Heart right ventricle (tissue), 16 donors: ENCODE measurements around the gene BCOR. TPM values are rescaled to one million over a fixed set of nuclear protein-coding genes. Genes with fewer than 3 reads are reported as not detected.

ENCODE experiments used
- ATAC-seq, 8 donors: fragments of 200-7000 bp; cut with Tn5 transposase; one replicate each; pipeline ENCODE4 v1.9.1; 2020; ENCODE audit warnings: mild to moderate bottlenecking in 8 of 8, moderate library complexity in 8 of 8, moderate number of reproducible peaks in 1 of 8
- DNase-seq, 2 donors: peaks; one replicate each; pipeline ENCODE4 v3.0.0-alpha.2; 2020
- H3K27ac ChIP-seq, 10 donors: fragments of 200-600 bp; sonication (generic) in 2 of 10; one replicate each; pipeline versions ENCODE4 v1.5.0 to v1.8.0; 2020 to 2022; ENCODE audit warnings: mild to moderate bottlenecking in 3 of 10
- H3K27me3 ChIP-seq, 7 donors: fragments of 200-600 bp; one replicate each; pipeline ENCODE4 v1.8.0; 2021 to 2022; ENCODE audit warnings: mild to moderate bottlenecking in 2 of 7
- H3K36me3 ChIP-seq, 9 donors: fragments of 200-600 bp; sonication (generic) in 1 of 9; one replicate each; pipeline versions ENCODE4 v1.5.0 to v1.8.0; 2020 to 2022; ENCODE audit warnings: mild to moderate bottlenecking in 2 of 9
- H3K4me1 ChIP-seq, 9 donors: fragments of 200-600 bp; sonication (generic) in 1 of 9; one replicate each; pipeline versions ENCODE4 v1.5.0 to v1.8.0; 2020 to 2022; ENCODE audit warnings: mild to moderate bottlenecking in 4 of 9
- H3K4me3 ChIP-seq, 10 donors: fragments of 200-600 bp; sonication (generic) in 2 of 10; one replicate each; pipeline versions ENCODE4 v1.5.0 to v1.8.0; 2020 to 2022; ENCODE audit warnings: mild to moderate bottlenecking in 7 of 10, moderate library complexity in 2 of 10
- H3K9me3 ChIP-seq, 11 donors: fragments of 200-600 bp in 10 of 11; sonication (generic) in 2 of 11; one replicate each; pipeline versions ENCODE4 v1.5.0 to v1.8.0; 2013 to 2022; ENCODE audit warnings: mild to moderate bottlenecking in 2 of 11, control low read depth in 1 of 11, moderate library complexity in 1 of 11
- WGBS, 2 donors: extraction: QIAGEN DNeasy Blood & Tissue Kit; methylation state at CpG; one replicate each; pipeline ENCODE4 v1.1.7; 2013; ENCODE audit warnings: inconsistent platforms in 1 of 2; 5-methylcytosine and 5-hydroxymethylcytosine counted together
- intact Hi-C, 10 donors: fragments of 100-400 bp; cut with DNase I; formaldehyde crosslinking; loops; one replicate each; pipeline versions ENCODE4 v1.11.1 to v1.14.2; 2022
- polyA plus RNA-seq, 2 donors: library from polyadenylated mRNA; stranded (reverse); fragments of 200-250 nt; gene quantifications; one replicate each; pipeline ENCODE4 v1.2.3, GENCODE V29; 2013
- total RNA-seq, 10 donors: library from RNA; stranded (reverse); fragmentation: NEBNext Ultra II Directional in 3 of 10; extraction: Animal tissue kit (Norgen Biotek cat#: 25700) in 3 of 10; gene quantifications; one replicate each; pipeline versions ENCODE4 v1.2.1 to v1.2.4, GENCODE V29; 2021 to 2023
- TF ChIP-seq, protein P1 (sequence below), 9 donors: fragments of 200-600 bp; sonication (generic) in 2 of 9; IDR thresholded peaks; one replicate each; pipeline versions ENCODE4 v1.5.0 to v1.8.0; 2021 to 2022; ENCODE audit warnings: antibody characterized with exemption in 9 of 9, mild to moderate bottlenecking in 5 of 9, moderate library complexity in 1 of 9
- donor health status: Arrhythmogenic right ventricular cardiomyopathy.
- donor health status: ischemic (EF 13 %, LVEDD 7.1; RV severe dilation, severe dysfunction).
- donor health status: healthy with polysubstance abuse.
- donor health status: DM: no; HTN: yes; CAD: no.
- donor health status: DM: no; HTN: no; CAD: no.
- donor health status: ischemic (EF 25% LVEDD 6.9; RV normal size, moderate dysfunction).
- donor health status: ischemic (EF 25% LVEDD 5.7; RV mildly dilated, moderate dysfunction).
- donor health status: healthy.
- donor health status: DM: yes; HTN: yes; CAD: no.
- donor health status: Ischemic cardiomyopathy.
- donor health status: ischemic (EF 35%, LVEDD 5.7; RV mildly dilated, moderate dysfunction).
- donor health status: nonischemic (EF 11% LVEDD 7.7; RV severe dilation, severe dysfunction).
- donor health status: DM: yes; HTN: yes; CAD: no.
- donor health status: PGD.
- donor health status: ischemic (EF 29% LVEDD 5.4; RV normal size, mild dysfunction).
- donor health status: nonischemic (EF 23%, LVEDD 6.1; RV moderate dilation, normal function).

BCOR gene
- total and polyA plus RNA-seq, 12 donors: 9.1 to 27.2 (median 19.2) TPM

DNA sequence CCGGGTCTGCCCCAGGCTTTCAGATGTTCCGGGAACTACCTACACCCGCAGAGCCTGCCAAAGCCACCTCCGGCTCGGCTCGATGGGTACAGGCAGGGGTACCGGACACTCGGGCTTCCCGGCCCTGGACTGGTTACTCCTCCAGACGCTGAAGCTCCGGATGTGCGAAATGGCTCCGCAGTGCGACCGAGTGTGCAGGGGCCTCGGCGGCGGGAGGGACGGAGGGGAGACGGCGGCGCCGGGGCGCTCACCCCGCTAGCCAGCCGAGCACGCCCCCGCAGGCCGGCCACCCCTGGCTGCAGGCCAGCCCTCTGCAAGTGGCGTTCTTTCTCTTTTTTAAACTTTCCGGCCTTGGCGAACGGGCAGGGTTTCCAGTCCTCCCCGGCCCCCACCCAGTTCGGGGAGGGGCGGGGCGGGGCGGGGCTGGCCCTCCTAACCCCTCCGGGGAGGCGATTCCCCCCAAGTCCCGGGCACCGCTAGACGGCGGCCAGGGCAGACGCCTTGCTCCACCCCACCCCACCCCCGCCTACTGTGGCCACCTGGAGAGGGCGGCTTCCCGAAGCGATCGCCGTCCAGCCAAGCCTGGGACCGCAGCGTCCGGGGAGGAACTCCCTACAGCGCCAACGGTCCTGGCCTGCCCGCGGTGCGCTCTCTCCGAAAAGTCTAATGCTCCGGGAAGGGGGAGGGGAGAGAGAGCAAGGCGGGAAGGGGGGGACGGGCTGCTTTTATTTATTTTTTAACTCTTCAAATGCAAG, 7.5 kb downstream of the BCOR start:
- intact Hi-C loops: loop anchor here in 6 of 10 donors (5.0 to 10.0 kb wide), 7 partner anchors 75 to 615 kb away; no protein-coding TSS in a partner anchor
- DNase-seq: peak; percentile 38 to 49

DNA sequence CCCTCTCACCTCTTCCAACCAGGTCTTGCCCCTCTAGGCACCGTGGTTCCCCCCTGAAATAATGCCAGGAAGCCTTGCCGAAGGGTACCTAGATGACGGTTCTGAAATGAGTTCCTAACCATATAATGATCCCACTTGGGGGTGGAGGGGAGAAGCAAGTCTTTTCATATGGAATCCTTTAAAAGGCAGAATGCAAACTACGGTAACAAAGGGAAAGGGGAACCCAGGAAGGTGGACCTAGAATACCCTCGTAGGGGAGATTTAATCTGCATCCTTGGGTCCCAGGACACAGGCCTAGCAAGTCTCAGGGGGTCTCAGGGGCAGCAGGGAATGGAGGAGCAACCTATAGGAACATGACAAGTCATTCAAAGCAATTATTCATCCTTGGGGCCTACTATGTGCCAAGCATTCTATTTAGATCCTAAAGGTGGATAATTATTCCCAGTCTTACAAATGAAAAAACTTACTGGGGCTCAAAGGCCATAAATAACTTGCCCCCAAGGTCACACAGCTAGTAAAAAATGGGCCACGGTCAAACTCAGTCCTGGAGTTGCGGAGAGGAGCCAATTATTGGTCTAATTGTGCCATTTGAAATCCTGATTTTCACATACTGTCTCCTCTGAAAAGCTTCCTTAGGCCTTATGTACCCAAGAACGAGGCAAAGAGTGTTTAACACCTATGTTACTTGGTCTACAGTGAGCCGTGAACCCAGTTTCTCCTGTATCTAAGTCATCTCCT, 8.8 kb downstream of the BCOR start:
- 74 to 77% methylated on average over 9 of the region's 9 CpGs for WGBS, 2 donors
- Histone ChIP-seq H3K4me3 (no peak overlapping the region), H3K27me3 (peaks cover 0 to 100% (median 0%) of the 10 kb centered on the region in 7 donors), H3K27ac (peak overlapping the region in 1 of 10 donors; percentile 70), H3K36me3 (no peaks in the 10 kb centered on the region), H3K9me3 (no peaks in the 10 kb centered on the region), H3K4me1 (peaks cover 0 to 77% (median 45%) of the 10 kb centered on the region in 9 donors)
- TF ChIP-seq, protein P1, sequence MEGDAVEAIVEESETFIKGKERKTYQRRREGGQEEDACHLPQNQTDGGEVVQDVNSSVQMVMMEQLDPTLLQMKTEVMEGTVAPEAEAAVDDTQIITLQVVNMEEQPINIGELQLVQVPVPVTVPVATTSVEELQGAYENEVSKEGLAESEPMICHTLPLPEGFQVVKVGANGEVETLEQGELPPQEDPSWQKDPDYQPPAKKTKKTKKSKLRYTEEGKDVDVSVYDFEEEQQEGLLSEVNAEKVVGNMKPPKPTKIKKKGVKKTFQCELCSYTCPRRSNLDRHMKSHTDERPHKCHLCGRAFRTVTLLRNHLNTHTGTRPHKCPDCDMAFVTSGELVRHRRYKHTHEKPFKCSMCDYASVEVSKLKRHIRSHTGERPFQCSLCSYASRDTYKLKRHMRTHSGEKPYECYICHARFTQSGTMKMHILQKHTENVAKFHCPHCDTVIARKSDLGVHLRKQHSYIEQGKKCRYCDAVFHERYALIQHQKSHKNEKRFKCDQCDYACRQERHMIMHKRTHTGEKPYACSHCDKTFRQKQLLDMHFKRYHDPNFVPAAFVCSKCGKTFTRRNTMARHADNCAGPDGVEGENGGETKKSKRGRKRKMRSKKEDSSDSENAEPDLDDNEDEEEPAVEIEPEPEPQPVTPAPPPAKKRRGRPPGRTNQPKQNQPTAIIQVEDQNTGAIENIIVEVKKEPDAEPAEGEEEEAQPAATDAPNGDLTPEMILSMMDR (IDR thresholded peaks at IDR 0.05): no peak
- DNase-seq: no peak
- ATAC-seq: no peak
- intact Hi-C loops: no loop called here

More for the DNA sequence above, 7.5 kb downstream of the BCOR start:
- H3K4me1 ChIP-seq: peaks cover 0 to 75% (median 36%) of the 10 kb centered on the region in 9 donors
- peak overlapping the region in 7 of 10 donors; percentile 31 to 70 (median 48) for H3K27ac ChIP-seq
- peak overlapping the region; percentile 28 to 60 (median 50) for H3K4me3 ChIP-seq
- peak; percentile 40 to 66 (median 51) for ATAC-seq
- H3K9me3 ChIP-seq: no peaks in the 10 kb centered on the region
- no peaks in the 10 kb centered on the region for H3K36me3 ChIP-seq
- 1 to 3% methylated on average over 27 to 62 of the region's 63 CpGs for WGBS, 2 donors
- TF ChIP-seq, protein P1 (IDR thresholded peaks at IDR 0.05): peak in 1 of 9 donors; percentile 6
- peaks cover 0 to 100% (median 0%) of the 10 kb centered on the region in 7 donors for H3K27me3 ChIP-seq

DNA sequence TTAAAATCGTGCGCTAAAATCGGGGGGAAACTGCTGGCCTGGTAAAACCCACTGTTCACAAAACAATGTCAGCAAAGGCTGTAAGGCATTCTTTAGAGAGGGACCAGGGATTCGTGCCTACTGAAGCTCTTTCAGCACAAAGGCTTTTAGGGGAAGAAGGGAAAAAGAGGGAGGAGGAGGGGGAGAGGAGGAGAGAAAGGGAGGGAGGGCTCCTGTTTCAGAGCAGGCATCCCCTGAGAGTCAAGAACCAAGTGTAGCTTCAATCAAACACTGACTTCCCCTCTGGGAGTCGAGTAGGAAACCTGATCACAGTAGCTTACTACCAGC, 9.5 kb downstream of the BCOR start:
- intact Hi-C loops: no loop called here
- H3K4me3 ChIP-seq: no peak overlapping the region
- no peak overlapping the region for H3K27ac ChIP-seq
- peaks cover 0 to 100% (median 0%) of the 10 kb centered on the region in 7 donors for H3K27me3 ChIP-seq
- H3K9me3 ChIP-seq: no peaks in the 10 kb centered on the region
- TF ChIP-seq, protein P1 (IDR thresholded peaks at IDR 0.05): no peak
- 67 to 75% methylated on average over 5 of the region's 5 CpGs for WGBS, 2 donors
- peaks cover 0 to 77% (median 47%) of the 10 kb centered on the region in 9 donors for H3K4me1 ChIP-seq
- ATAC-seq (no peak), DNase-seq (no peak)
- H3K36me3 ChIP-seq: no peaks in the 10 kb centered on the region

DNA sequence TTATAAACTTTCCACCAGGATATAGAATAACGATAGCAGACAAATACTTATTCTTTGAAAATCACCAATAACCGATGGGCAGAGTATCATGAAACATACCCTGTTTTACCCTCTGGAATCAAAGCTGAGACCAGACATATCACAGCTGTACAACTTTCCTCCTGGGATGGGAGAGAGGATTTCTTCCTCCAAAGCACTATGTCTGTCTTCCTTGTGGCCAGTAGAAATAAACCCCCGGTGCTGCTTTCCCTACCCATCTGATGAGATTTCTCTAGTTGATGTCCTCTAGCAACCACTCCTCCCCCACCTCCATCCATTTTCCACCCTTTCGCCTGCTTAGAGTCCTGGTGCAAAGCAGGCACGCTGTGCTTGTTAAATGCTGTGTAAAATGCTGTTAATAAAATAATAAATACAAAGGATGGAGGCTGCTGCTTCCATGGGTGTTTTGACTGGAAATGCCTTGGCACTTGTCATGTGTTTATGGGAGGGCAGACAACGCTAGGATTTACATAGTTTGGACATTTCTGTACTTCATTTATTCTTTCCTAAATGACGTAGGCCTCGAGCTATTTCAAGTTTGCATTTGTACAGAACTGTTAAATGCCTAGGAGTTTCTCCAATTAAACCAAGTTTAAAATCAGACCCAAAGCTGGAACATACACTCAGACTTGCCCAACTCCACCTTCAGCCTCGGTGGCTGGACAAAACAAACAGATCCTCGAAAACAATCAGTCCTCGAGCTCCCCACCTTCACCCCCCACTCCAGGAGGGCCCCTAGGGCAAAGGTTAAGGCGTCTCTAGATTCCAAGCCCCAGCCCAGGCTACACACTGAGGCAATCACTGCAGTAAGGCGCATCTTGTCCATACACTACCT, 10.1 kb downstream of the BCOR start:
- DNase-seq (no peak), ATAC-seq (no peak)
- Histone ChIP-seq H3K27ac (no peak overlapping the region), H3K9me3 (no peaks in the 10 kb centered on the region), H3K36me3 (no peaks in the 10 kb centered on the region), H3K4me3 (no peak overlapping the region), H3K4me1 (peaks cover 0 to 82% (median 53%) of the 10 kb centered on the region in 9 donors), H3K27me3 (peaks cover 0 to 100% (median 0%) of the 10 kb centered on the region in 7 donors)
- TF ChIP-seq, protein P1 (IDR thresholded peaks at IDR 0.05): no peak
- intact Hi-C loops: loop anchor here in 1 of 10 donors (2.0 kb wide), 1 partner anchor 39 kb away; no protein-coding TSS in a partner anchor
- 74 to 77% methylated on average over 13 of the region's 13 CpGs for WGBS, 2 donors
